Measurements from ENCODE around the gene KCND3. TPM values are rescaled to one million over a fixed set of nuclear protein-coding genes. Genes with fewer than 3 reads are reported as not detected.

KCND3 gene
- polyA plus RNA-seq, 1 donor = 2.5 TPM

- Histone ChIP-seq H3K36me3 (ENCODE audit: control insufficient read depth, insufficient read depth, low read length) (no peaks in the 10 kb centered on the region), H3K4me3 (ENCODE audit: low read length) (no peak overlapping the region), H3K27ac (ENCODE audit: low read length) (no peak overlapping the region), H3K27me3 (ENCODE audit: control insufficient read depth, insufficient read depth, low read length) (no peaks in the 10 kb centered on the region), H3K4me1 (ENCODE audit: control insufficient read depth, insufficient read depth, low read length) (peaks cover 27% of the 10 kb centered on the region), H3K9me3 (ENCODE audit: control insufficient read depth, low read depth, low read length) (no peaks in the 10 kb centered on the region)
- no peak for DNase-seq
- WGBS (ENCODE audit: insufficient coverage, low lambda C conversion rate) = 86% methylated on average over 1 of the region's 5 CpGs
Measured at GRCh38 chr1:111733992-111734341, 255.5 kb downstream of the KCND3 start.

GRCh38 chr1:111733183-111733991 lies 256.1 kb downstream of the KCND3 start:
- H3K4me1 ChIP-seq (ENCODE audit: control insufficient read depth, insufficient read depth, low read length) = peaks cover 27% of the 10 kb centered on the region
- no CpG with 5 or more reads among the region's 9 CpGs for WGBS (ENCODE audit: insufficient coverage, low lambda C conversion rate)
- DNase-seq = peak; percentile 69 to 84
- H3K36me3 ChIP-seq (ENCODE audit: control insufficient read depth, insufficient read depth, low read length) = no peaks in the 10 kb centered on the region
- no peak overlapping the region for H3K4me3 ChIP-seq (ENCODE audit: low read length)
- H3K27ac ChIP-seq (ENCODE audit: low read length) = no peak overlapping the region
- H3K9me3 ChIP-seq (ENCODE audit: control insufficient read depth, low read depth, low read length) = no peaks in the 10 kb centered on the region
- H3K27me3 ChIP-seq (ENCODE audit: control insufficient read depth, insufficient read depth, low read length) = no peaks in the 10 kb centered on the region

- Histone ChIP-seq H3K36me3 (ENCODE audit: control insufficient read depth, insufficient read depth, low read length) (no peaks in the 10 kb centered on the region), H3K4me3 (ENCODE audit: low read length) (no peak overlapping the region), H3K4me1 (ENCODE audit: control insufficient read depth, insufficient read depth, low read length) (peaks cover 20% of the 10 kb centered on the region), H3K27me3 (ENCODE audit: control insufficient read depth, insufficient read depth, low read length) (no peaks in the 10 kb centered on the region), H3K9me3 (ENCODE audit: control insufficient read depth, low read depth, low read length) (no peaks in the 10 kb centered on the region), H3K27ac (ENCODE audit: low read length) (no peak overlapping the region)
- no peak for DNase-seq
- no CpG with 5 or more reads among the region's 7 CpGs for WGBS (ENCODE audit: insufficient coverage, low lambda C conversion rate)
Measured at GRCh38 chr1:111732718-111733117, 256.8 kb downstream of the KCND3 start.

- Histone ChIP-seq H3K4me3 (ENCODE audit: low read length) (no peak overlapping the region), H3K27ac (ENCODE audit: low read length) (no peak overlapping the region), H3K27me3 (ENCODE audit: control insufficient read depth, insufficient read depth, low read length) (no peaks in the 10 kb centered on the region), H3K36me3 (ENCODE audit: control insufficient read depth, insufficient read depth, low read length) (peaks cover 6% of the 10 kb centered on the region), H3K4me1 (ENCODE audit: control insufficient read depth, insufficient read depth, low read length) (peaks cover 15% of the 10 kb centered on the region), H3K9me3 (ENCODE audit: control insufficient read depth, low read depth, low read length) (no peaks in the 10 kb centered on the region)
- 100% methylated on average over 1 of the region's 6 CpGs for WGBS (ENCODE audit: insufficient coverage, low lambda C conversion rate)
- no peak for DNase-seq
Measured at GRCh38 chr1:111731956-111732355, 257.5 kb downstream of the KCND3 start.

GRCh38 chr1:111730706-111731105 lies 258.8 kb downstream of the KCND3 start:
- no CpG with 5 or more reads among the region's 4 CpGs for WGBS (ENCODE audit: insufficient coverage, low lambda C conversion rate)
- no peak for DNase-seq
- peaks cover 6% of the 10 kb centered on the region for H3K36me3 ChIP-seq (ENCODE audit: control insufficient read depth, insufficient read depth, low read length)
- no peaks in the 10 kb centered on the region for H3K9me3 ChIP-seq (ENCODE audit: control insufficient read depth, low read depth, low read length)
- no peaks in the 10 kb centered on the region for H3K27me3 ChIP-seq (ENCODE audit: control insufficient read depth, insufficient read depth, low read length)
- H3K4me1 ChIP-seq (ENCODE audit: control insufficient read depth, insufficient read depth, low read length) = peaks cover 15% of the 10 kb centered on the region
- no peak overlapping the region for H3K4me3 ChIP-seq (ENCODE audit: low read length)
- no peak overlapping the region for H3K27ac ChIP-seq (ENCODE audit: low read length)

GRCh38 chr1:111729946-111730681 lies 259.4 kb downstream of the KCND3 start:
- no peaks in the 10 kb centered on the region for H3K9me3 ChIP-seq (ENCODE audit: control insufficient read depth, low read depth, low read length)
- peaks cover 15% of the 10 kb centered on the region for H3K4me1 ChIP-seq (ENCODE audit: control insufficient read depth, insufficient read depth, low read length)
- H3K36me3 ChIP-seq (ENCODE audit: control insufficient read depth, insufficient read depth, low read length) = peaks cover 6% of the 10 kb centered on the region
- no peak for DNase-seq
- no peak overlapping the region for H3K27ac ChIP-seq (ENCODE audit: low read length)
- no peak overlapping the region for H3K4me3 ChIP-seq (ENCODE audit: low read length)
- WGBS (ENCODE audit: insufficient coverage, low lambda C conversion rate) = no CpG with 5 or more reads among the region's 7 CpGs
- H3K27me3 ChIP-seq (ENCODE audit: control insufficient read depth, insufficient read depth, low read length) = no peaks in the 10 kb centered on the region

- H3K9me3 ChIP-seq (ENCODE audit: control insufficient read depth, low read depth, low read length) = no peaks in the 10 kb centered on the region
- no CpG with 5 or more reads among the region's 8 CpGs for WGBS (ENCODE audit: insufficient coverage, low lambda C conversion rate)
- DNase-seq = no peak
- peaks cover 6% of the 10 kb centered on the region for H3K36me3 ChIP-seq (ENCODE audit: control insufficient read depth, insufficient read depth, low read length)
- H3K27me3 ChIP-seq (ENCODE audit: control insufficient read depth, insufficient read depth, low read length) = no peaks in the 10 kb centered on the region
- H3K27ac ChIP-seq (ENCODE audit: low read length) = no peak overlapping the region
- no peak overlapping the region for H3K4me3 ChIP-seq (ENCODE audit: low read length)
- H3K4me1 ChIP-seq (ENCODE audit: control insufficient read depth, insufficient read depth, low read length) = peaks cover 15% of the 10 kb centered on the region
Measured at GRCh38 chr1:111729271-111729921, 260.1 kb downstream of the KCND3 start.

GRCh38 chr1:111727056-111727455 lies 262.4 kb downstream of the KCND3 start:
- Histone ChIP-seq H3K36me3 (ENCODE audit: control insufficient read depth, insufficient read depth, low read length) (peaks cover 6% of the 10 kb centered on the region), H3K27me3 (ENCODE audit: control insufficient read depth, insufficient read depth, low read length) (no peaks in the 10 kb centered on the region), H3K27ac (ENCODE audit: low read length) (no peak overlapping the region), H3K4me3 (ENCODE audit: low read length) (no peak overlapping the region), H3K9me3 (ENCODE audit: control insufficient read depth, low read depth, low read length) (no peaks in the 10 kb centered on the region), H3K4me1 (ENCODE audit: control insufficient read depth, insufficient read depth, low read length) (peaks cover 4% of the 10 kb centered on the region)
- no peak for DNase-seq
- WGBS (ENCODE audit: insufficient coverage, low lambda C conversion rate) = no CpG with 5 or more reads among the region's 18 CpGs

GRCh38 chr1:111725192-111725591 lies 264.3 kb downstream of the KCND3 start:
- no peaks in the 10 kb centered on the region for H3K9me3 ChIP-seq (ENCODE audit: control insufficient read depth, low read depth, low read length)
- no peak overlapping the region for H3K4me3 ChIP-seq (ENCODE audit: low read length)
- H3K27ac ChIP-seq (ENCODE audit: low read length) = no peak overlapping the region
- H3K27me3 ChIP-seq (ENCODE audit: control insufficient read depth, insufficient read depth, low read length) = no peaks in the 10 kb centered on the region
- peaks cover 6% of the 10 kb centered on the region for H3K36me3 ChIP-seq (ENCODE audit: control insufficient read depth, insufficient read depth, low read length)
- no peak for DNase-seq
- WGBS (ENCODE audit: insufficient coverage, low lambda C conversion rate) = 57% methylated on average over 1 of the region's 5 CpGs
- H3K4me1 ChIP-seq (ENCODE audit: control insufficient read depth, insufficient read depth, low read length) = no peaks in the 10 kb centered on the region

- WGBS (ENCODE audit: insufficient coverage, low lambda C conversion rate) = no CpG with 5 or more reads among the region's 1 CpG
- Histone ChIP-seq H3K9me3 (ENCODE audit: control insufficient read depth, low read depth, low read length) (no peaks in the 10 kb centered on the region), H3K4me3 (ENCODE audit: low read length) (no peak overlapping the region), H3K36me3 (ENCODE audit: control insufficient read depth, insufficient read depth, low read length) (peaks cover 6% of the 10 kb centered on the region), H3K27ac (ENCODE audit: low read length) (no peak overlapping the region), H3K4me1 (ENCODE audit: control insufficient read depth, insufficient read depth, low read length) (no peaks in the 10 kb centered on the region), H3K27me3 (ENCODE audit: control insufficient read depth, insufficient read depth, low read length) (no peaks in the 10 kb centered on the region)
- no peak for DNase-seq
Measured at GRCh38 chr1:111723871-111724270, 265.6 kb downstream of the KCND3 start.
